GM12874 (cell line): ENCODE measurements around the gene FNDC4.

Experiments
- TF ChIP-seq, protein P1 (sequence below): IDR thresholded peaks from 2 replicates; pipeline ENCODE4 v1.5.1; 2011; ENCODE audit warnings: low read depth, mild to moderate bottlenecking, control low read depth, low read length, moderate library complexity; ENCODE audit not compliant: insufficient read depth

Gene FNDC4

DNA sequence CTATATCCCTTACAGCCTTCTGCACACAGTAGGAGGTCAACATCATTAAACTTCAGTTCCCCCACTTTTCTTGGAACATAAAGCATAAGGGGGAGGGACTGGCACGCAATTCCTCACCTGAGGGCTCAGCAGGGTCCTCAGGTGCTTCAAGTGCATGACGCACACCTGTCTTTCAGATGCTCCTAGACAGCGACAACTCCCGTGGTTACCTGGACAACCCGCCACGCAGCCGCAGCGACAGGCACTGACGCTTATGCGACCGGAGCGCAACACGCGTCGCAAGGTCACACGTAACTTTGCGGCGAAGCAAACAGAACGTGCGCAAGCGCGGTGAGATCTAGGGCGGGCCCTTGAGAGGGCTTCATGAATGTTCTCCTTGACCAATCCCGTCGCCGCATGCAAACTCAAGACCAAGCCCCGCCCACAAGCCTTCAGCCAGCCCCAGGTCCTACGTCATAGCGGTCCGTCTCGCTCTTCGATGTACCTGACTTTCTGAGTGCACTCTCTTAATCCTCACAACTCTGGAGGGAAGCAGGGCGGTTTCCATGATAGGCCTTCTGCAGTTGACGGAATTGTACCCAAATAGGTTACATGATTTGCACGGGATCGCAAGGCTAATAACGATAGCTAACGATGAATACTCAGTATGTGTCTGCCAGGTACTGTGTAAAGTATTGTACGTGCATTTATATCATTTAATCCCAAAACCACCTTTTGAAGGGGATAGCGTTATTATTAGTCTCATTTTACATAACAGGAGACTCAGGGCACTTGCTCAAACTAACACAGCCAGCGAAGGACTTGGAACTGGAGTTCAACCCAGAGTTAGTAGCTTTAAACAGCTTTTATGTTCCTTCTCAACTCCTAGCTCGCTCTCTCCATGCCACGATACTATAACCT is 5.3 kb downstream of the FNDC4 start, which contains the start of gene IFT172:
Gene IFT172, minus strand, starts transcription at position 246 of the 900 bp plus-strand sequence. Its CDS starts 90 bp downstream, at position 156.
- TF ChIP-seq, protein P1, sequence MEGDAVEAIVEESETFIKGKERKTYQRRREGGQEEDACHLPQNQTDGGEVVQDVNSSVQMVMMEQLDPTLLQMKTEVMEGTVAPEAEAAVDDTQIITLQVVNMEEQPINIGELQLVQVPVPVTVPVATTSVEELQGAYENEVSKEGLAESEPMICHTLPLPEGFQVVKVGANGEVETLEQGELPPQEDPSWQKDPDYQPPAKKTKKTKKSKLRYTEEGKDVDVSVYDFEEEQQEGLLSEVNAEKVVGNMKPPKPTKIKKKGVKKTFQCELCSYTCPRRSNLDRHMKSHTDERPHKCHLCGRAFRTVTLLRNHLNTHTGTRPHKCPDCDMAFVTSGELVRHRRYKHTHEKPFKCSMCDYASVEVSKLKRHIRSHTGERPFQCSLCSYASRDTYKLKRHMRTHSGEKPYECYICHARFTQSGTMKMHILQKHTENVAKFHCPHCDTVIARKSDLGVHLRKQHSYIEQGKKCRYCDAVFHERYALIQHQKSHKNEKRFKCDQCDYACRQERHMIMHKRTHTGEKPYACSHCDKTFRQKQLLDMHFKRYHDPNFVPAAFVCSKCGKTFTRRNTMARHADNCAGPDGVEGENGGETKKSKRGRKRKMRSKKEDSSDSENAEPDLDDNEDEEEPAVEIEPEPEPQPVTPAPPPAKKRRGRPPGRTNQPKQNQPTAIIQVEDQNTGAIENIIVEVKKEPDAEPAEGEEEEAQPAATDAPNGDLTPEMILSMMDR = no peak

DNA sequence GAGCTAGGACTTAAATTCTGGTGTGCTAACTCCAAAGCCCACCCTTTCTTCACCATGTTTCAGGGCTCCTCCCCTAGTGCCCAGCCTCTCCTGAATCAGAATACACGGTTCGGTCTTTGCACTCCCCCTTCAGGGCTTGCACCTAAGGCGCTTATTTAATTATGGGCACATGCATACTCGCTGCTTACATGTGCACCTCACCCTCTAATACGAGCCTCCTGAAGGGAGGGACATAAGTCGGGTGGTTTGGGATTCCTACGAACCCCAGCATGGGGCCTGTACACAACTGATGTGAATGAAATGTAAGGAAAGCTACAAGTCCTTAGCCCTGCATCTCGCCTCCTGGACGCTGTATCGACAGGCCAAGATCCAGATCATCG is 5.9 kb downstream of the FNDC4 start:
- TF ChIP-seq, protein P1 = no peak

DNA sequence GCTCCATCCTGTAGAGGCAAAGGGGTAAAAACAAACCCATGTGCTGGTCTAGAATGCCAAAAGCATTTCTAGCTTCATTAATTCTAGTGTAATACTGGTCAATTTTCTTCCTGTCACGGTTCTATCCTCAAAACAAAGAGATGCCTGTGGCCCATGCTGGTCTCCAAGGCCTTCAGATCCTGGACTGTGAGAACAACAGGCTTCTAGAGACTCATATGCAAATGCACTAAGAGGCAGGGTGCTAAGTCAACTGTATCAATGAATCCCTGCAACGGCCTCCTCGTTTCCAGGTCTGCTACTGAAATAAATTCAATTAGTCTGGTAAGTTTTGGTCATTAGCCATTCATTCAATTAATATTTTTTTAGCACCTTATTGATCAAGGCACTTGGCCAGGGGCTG is 9.5 kb downstream of the FNDC4 start:
- TF ChIP-seq, protein P1 = no peak

DNA sequence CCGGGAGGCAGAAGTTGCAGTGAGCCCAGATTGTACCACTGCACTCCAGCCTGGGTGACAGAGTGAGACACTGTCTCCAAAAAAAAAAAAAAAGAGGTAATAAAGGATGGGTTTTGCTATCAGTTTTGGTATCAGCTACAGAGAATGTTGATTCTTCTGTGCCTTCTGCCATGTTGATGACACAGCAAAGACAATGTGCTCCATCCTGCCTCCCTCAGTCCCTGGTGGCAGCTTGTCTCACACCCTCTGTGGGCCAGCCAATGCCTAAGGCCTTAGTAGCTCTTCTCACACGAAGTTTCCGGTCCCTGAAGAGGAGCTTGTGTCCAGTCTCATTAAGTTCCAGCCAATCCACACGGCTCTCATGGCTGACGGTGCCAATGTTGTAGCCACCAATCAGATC is 23.0 kb downstream of the FNDC4 start:
- TF ChIP-seq, protein P1 = no peak

DNA sequence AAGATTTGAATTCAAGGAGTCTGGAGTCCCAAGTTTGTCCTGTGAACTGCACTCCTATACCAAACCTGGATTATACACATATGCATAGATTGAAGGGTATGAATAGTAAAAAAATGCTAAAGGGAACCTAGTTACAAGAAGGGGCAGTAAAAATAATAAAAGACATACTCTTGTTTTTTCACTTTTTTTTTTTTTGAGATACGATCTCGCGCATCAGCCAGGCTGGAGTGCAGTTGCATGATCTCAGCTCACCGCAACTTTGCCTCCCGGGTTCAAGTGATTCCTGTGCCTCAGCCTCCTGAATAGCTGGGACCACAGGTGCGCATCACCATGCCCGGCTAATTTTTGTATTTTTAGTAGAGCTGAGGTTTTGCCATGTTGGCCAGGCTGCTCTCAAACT is 30.6 kb downstream of the FNDC4 start:
- TF ChIP-seq, protein P1 = no peak

DNA sequence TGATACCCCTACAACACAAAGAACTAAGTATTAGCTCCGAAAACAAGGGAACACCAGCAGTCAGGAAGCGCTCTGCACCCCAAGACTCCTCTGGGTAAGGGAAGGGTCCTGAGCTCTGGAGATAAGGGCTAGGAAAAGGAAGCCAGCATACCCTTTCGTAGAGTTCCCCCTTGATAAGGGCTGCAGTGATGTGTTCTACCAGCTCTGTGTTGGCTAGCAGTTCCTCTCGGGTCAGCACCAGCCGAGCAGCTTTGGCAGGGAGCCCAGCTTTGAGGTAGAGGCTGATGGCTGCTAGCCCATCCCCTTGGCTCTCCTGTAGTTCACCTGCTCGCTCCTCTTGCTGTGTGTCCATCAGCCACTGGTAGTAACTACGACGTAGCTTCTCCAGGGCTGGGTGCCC is 33.9 kb downstream of the FNDC4 start:
- TF ChIP-seq, protein P1 = no peak

DNA sequence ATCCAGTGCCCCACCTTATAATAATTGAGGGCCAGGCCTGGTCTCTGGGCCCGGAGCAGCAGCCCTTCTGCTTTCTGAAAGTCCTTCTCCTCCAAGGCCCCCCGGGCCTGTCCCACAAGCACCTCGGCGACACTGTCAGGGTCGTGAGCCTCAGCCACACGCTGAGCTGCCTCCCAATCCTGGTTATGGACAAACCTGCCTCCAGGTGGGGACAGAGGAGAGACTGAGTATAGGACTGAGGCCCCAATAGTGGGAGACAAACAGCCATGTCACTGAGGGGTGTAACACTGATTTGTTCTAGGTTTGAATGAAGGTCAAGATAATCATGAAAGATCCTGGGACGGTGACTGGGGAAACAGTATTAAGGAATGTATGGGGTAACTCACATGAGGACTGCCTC is 41.0 kb downstream of the FNDC4 start:
- TF ChIP-seq, protein P1 = no peak
